Osteocyte (in vitro differentiated cells): ENCODE measurements around the gene MIGA1. TPM values are rescaled to one million over a fixed set of nuclear protein-coding genes. Genes with fewer than 3 reads are reported as not detected.

Experiments
- DNase-seq: peaks from one replicate; pipeline ENCODE4 v3.0.0; 2021; ENCODE audit warnings: mixed read lengths; ENCODE audit not compliant: unreplicated experiment; ENCODE audit errors: extremely low spot score
- H3K27ac Mint-ChIP-seq: one replicate; pipeline ENCODE4 v1.8.0; 2021; ENCODE audit warnings: mild to moderate bottlenecking, mixed read lengths; ENCODE audit not compliant: unreplicated experiment
- H3K27me3 Mint-ChIP-seq: one replicate; pipeline ENCODE4 v1.8.0; 2021; ENCODE audit warnings: mixed read lengths; ENCODE audit not compliant: unreplicated experiment
- H3K36me3 Mint-ChIP-seq: one replicate; pipeline ENCODE4 v1.8.0; 2021; ENCODE audit warnings: mixed read lengths; ENCODE audit not compliant: unreplicated experiment
- H3K4me1 Mint-ChIP-seq: one replicate; pipeline ENCODE4 v1.8.0; 2021; ENCODE audit warnings: mixed read lengths; ENCODE audit not compliant: unreplicated experiment
- H3K4me3 Mint-ChIP-seq: one replicate; pipeline ENCODE4 v1.8.0; 2021; ENCODE audit warnings: mild to moderate bottlenecking, moderate library complexity, mixed read lengths; ENCODE audit not compliant: unreplicated experiment
- H3K9me3 Mint-ChIP-seq: one replicate; pipeline ENCODE4 v1.8.0; 2021; ENCODE audit warnings: mixed read lengths; ENCODE audit not compliant: unreplicated experiment
- CTCF ChIP-seq: fragments of 200-600 bp; sonication (generic); IDR thresholded peaks from 2 replicates; pipeline ENCODE4 v1.5.0; 2021; ENCODE audit warnings: antibody characterized with exemption, mild to moderate bottlenecking, moderate library complexity
- total RNA-seq: library from RNA; stranded (reverse); gene quantifications from 2 replicates; pipeline ENCODE4 v1.2.1, GENCODE V29; 2021

MIGA1 gene
- total RNA-seq, 1 donor from 2014 or later = 17.8 TPM

GRCh38 chr1:77926561-77927357 lies 147.3 kb downstream of the MIGA1 start:
- TF ChIP-seq CTCF = no peak
- H3K4me3 Mint-ChIP-seq = no peak overlapping the region
- peaks cover 35% of the 10 kb centered on the region for H3K36me3 Mint-ChIP-seq
- DNase-seq = no peak
- H3K4me1 Mint-ChIP-seq = peaks cover 8% of the 10 kb centered on the region
- H3K27me3 Mint-ChIP-seq = no peaks in the 10 kb centered on the region
- H3K27ac Mint-ChIP-seq = no peak overlapping the region
- H3K9me3 Mint-ChIP-seq = no peaks in the 10 kb centered on the region

DNA sequence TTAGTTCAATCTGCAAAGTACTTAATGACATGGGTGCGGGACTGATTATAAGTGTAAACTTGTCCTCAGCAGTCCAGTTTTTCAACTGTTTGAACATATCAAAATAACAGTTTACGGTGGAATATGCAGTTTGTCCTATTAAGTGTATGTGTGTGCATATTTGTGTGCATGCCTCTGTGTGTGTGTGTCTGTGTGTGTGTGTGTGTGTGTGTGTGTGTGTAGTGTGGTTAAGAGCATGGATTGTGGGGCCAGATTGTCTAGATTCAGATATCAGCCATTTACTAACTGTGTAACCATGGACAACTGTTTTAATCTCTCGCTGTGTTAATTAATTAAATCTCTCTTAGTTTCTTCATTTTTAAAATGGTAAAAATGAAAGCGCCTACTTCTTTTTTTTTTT lies 148.0 kb downstream of the MIGA1 start:
- Mint-ChIP-seq H3K36me3 (peaks cover 35% of the 10 kb centered on the region), H3K9me3 (no peaks in the 10 kb centered on the region), H3K27me3 (no peaks in the 10 kb centered on the region), H3K4me1 (peaks cover 8% of the 10 kb centered on the region), H3K27ac (no peak overlapping the region), H3K4me3 (no peak overlapping the region)
- DNase-seq = no peak
- no peak for TF ChIP-seq CTCF

Other genes starting within 250 kb of the MIGA1 start
- 51.5 and 54.3 TPM in 2 replicates for gene ZZZ3, start 97.0 kb upstream of the MIGA1 start, total RNA-seq
- 74.6 and 74.7 TPM in 2 replicates for gene USP33, start 19.8 kb upstream of the MIGA1 start, total RNA-seq
- 19.3 and 19.5 TPM in 2 replicates for gene NEXN, start 109.0 kb downstream of the MIGA1 start, total RNA-seq
- 123 and 126 TPM in 2 replicates for gene FUBP1, start 199.4 kb downstream of the MIGA1 start, total RNA-seq
- gene DNAJB4, start 225.3 kb downstream of the MIGA1 start, total RNA-seq = 89.2 and 95.8 TPM in 2 replicates